Measurements from ENCODE around the gene SNCG.

Gene SNCG

DNA sequence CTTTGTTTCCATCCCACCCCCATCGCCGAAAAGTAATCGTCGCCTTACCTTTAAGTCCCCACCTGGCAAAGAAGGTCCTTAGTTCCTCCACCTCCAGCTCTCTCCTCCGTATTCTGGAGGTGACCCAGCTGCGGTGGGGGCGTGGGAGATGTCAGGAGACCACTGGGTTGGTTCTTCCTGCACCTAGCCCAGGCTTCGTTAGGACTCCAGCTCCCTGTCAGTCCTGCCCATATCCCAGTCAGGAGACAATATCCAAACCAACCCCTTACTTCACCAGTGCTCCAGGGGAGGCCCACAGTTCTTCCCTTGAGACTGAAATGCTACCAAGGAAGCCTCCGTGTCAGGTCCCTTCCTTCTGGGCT, 10.6 kb downstream of the SNCG start:
- Histone ChIP-seq H3K9me2 (replicated peaks; ENCODE audit: insufficient read depth, low read length) (no peaks in the 10 kb centered on the region), H3K79me2 (ENCODE audit: low read length) (no peaks in the 10 kb centered on the region), H3K9ac (ENCODE audit: low read length) (no peak overlapping the region), H3K27me3 (replicated peaks; ENCODE audit: insufficient read depth, low read length) (no peaks in the 10 kb centered on the region), H3K36me3 (replicated peaks; ENCODE audit: insufficient read depth, low read length) (no peaks in the 10 kb centered on the region), H3K9me3 (replicated peaks; ENCODE audit: insufficient read depth, low read length) (no peaks in the 10 kb centered on the region), H2AFZ (ENCODE audit: low read length) (no peak overlapping the region), H3K4me3 (ENCODE audit: low read length) (no peak overlapping the region), H3K4me1 (ENCODE audit: low read length) (no peaks in the 10 kb centered on the region), H3K4me2 (ENCODE audit: low read depth, low read length) (no peak overlapping the region), H4K20me1 (ENCODE audit: insufficient read depth, low read length) (no peaks in the 10 kb centered on the region), H3F3A (ENCODE audit: insufficient read depth, low read length) (no peaks in the 10 kb centered on the region), H3K27ac (ENCODE audit: low read length) (no peak overlapping the region)
- no peak for DNase-seq
- TF ChIP-seq, protein P1, sequence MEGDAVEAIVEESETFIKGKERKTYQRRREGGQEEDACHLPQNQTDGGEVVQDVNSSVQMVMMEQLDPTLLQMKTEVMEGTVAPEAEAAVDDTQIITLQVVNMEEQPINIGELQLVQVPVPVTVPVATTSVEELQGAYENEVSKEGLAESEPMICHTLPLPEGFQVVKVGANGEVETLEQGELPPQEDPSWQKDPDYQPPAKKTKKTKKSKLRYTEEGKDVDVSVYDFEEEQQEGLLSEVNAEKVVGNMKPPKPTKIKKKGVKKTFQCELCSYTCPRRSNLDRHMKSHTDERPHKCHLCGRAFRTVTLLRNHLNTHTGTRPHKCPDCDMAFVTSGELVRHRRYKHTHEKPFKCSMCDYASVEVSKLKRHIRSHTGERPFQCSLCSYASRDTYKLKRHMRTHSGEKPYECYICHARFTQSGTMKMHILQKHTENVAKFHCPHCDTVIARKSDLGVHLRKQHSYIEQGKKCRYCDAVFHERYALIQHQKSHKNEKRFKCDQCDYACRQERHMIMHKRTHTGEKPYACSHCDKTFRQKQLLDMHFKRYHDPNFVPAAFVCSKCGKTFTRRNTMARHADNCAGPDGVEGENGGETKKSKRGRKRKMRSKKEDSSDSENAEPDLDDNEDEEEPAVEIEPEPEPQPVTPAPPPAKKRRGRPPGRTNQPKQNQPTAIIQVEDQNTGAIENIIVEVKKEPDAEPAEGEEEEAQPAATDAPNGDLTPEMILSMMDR (IDR thresholded peaks at IDR 0.05; ENCODE audit: low read length) = no peak
- no peak for TF ChIP-seq EZH2 (optimal IDR thresholded peaks at IDR 0.05; ENCODE audit: low read depth, low read length)
- no peak for TF ChIP-seq EZH2phosphoT487 (IDR thresholded peaks at IDR 0.05; ENCODE audit: low read length)

GRCh38 chr10:86969421-86970041, 11.1 kb downstream of the SNCG start:
- H3F3A ChIP-seq (ENCODE audit: insufficient read depth, low read length) = no peaks in the 10 kb centered on the region
- H3K79me2 ChIP-seq (ENCODE audit: low read length) = no peaks in the 10 kb centered on the region
- DNase-seq = no peak
- no peaks in the 10 kb centered on the region for H4K20me1 ChIP-seq (ENCODE audit: insufficient read depth, low read length)
- no peaks in the 10 kb centered on the region for H3K4me1 ChIP-seq (ENCODE audit: low read length)
- no peak overlapping the region for H2AFZ ChIP-seq (ENCODE audit: low read length)
- H3K4me3 ChIP-seq (ENCODE audit: low read length) = no peak overlapping the region
- no peaks in the 10 kb centered on the region for H3K36me3 ChIP-seq (replicated peaks; ENCODE audit: insufficient read depth, low read length)
- no peaks in the 10 kb centered on the region for H3K9me2 ChIP-seq (replicated peaks; ENCODE audit: insufficient read depth, low read length)
- H3K9me3 ChIP-seq (replicated peaks; ENCODE audit: insufficient read depth, low read length) = no peaks in the 10 kb centered on the region
- no peak overlapping the region for H3K9ac ChIP-seq (ENCODE audit: low read length)
- no peak overlapping the region for H3K27ac ChIP-seq (ENCODE audit: low read length)
- H3K27me3 ChIP-seq (replicated peaks; ENCODE audit: insufficient read depth, low read length) = no peaks in the 10 kb centered on the region
- no peak overlapping the region for H3K4me2 ChIP-seq (ENCODE audit: low read depth, low read length)
- TF ChIP-seq EZH2phosphoT487 (IDR thresholded peaks at IDR 0.05; ENCODE audit: low read length) (no peak), EZH2 (optimal IDR thresholded peaks at IDR 0.05; ENCODE audit: low read depth, low read length) (no peak)
- TF ChIP-seq, protein P1 (IDR thresholded peaks at IDR 0.05; ENCODE audit: low read length) = no peak

- Histone ChIP-seq H3K27me3 (replicated peaks; ENCODE audit: insufficient read depth, low read length) (no peaks in the 10 kb centered on the region), H2AFZ (ENCODE audit: low read length) (peak overlapping the region; percentile 78), H3K9me3 (replicated peaks; ENCODE audit: insufficient read depth, low read length) (no peaks in the 10 kb centered on the region), H3K4me3 (ENCODE audit: low read length) (peak overlapping the region; percentile 61), H3F3A (ENCODE audit: insufficient read depth, low read length) (no peaks in the 10 kb centered on the region), H3K4me2 (ENCODE audit: low read depth, low read length) (peak overlapping the region; percentile 75), H3K9me2 (replicated peaks; ENCODE audit: insufficient read depth, low read length) (no peaks in the 10 kb centered on the region), H3K4me1 (ENCODE audit: low read length) (no peaks in the 10 kb centered on the region), H3K27ac (ENCODE audit: low read length) (no peak overlapping the region), H3K79me2 (ENCODE audit: low read length) (no peaks in the 10 kb centered on the region), H3K9ac (ENCODE audit: low read length) (peak overlapping the region; percentile 71), H4K20me1 (ENCODE audit: insufficient read depth, low read length) (no peaks in the 10 kb centered on the region), H3K36me3 (replicated peaks; ENCODE audit: insufficient read depth, low read length) (no peaks in the 10 kb centered on the region)
- no peak for TF ChIP-seq EZH2 (optimal IDR thresholded peaks at IDR 0.05; ENCODE audit: low read depth, low read length)
- no peak for TF ChIP-seq EZH2phosphoT487 (IDR thresholded peaks at IDR 0.05; ENCODE audit: low read length)
- TF ChIP-seq, protein P1 (IDR thresholded peaks at IDR 0.05; ENCODE audit: low read length) = no peak
- DNase-seq = no peak
These were observed 12.0 kb downstream of the SNCG start for GRCh38 chr10:86970162-86970981.

All from MM.1S (cell line).